ENCODE measurements around the gene PTPRC.

GRCh38 chr1:198651650-198652400 lies 13.0 kb downstream of the PTPRC start:
- TF ChIP-seq CTCF (IDR thresholded peaks at IDR 0.05): no peak
- TF ChIP-seq POLR2AphosphoS5 (IDR thresholded peaks at IDR 0.05; ENCODE audit: low read depth, low read length): no peak
- TF ChIP-seq SIN3A (IDR thresholded peaks at IDR 0.05; ENCODE audit: borderline replicate concordance, insufficient read depth, low read depth, low read length): no peak
- TF ChIP-seq REST (IDR thresholded peaks at IDR 0.05; ENCODE audit: insufficient read depth in 1 of 2, low read depth in 2 of 2, low read length in 1 of 2): no peak
